GM21423 (cell line): ENCODE results near the gene PRPF19.

ENCODE experiments used
- ATAC-seq: cut with Tn5 transposase; IDR thresholded peaks from one replicate; pipeline ENCODE4 v1.9.1; 2021; ENCODE audit warnings: mild to moderate bottlenecking, moderate library complexity; ENCODE audit not compliant: unreplicated experiment

PRPF19 gene

DNA sequence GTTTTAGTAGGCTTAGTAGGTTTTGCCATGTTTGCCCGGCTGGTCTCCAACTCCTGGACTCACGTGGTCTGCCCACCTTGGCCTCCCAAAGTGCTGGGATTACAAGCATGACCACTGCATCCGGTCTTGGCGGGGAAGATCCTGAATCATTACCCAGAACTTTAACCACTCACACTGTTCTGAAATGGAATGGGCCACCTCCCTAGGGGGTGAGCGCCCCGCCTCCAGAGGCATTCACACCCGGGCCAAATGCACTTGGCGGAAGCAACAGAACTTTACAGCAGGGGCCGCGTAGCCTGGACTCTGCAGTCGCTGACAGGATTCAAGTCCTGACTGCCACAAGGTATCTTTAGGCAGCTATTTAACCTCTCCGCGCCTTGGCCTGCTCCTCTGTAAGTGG is 59.1 kb downstream of the PRPF19 start:
- no peak for ATAC-seq

DNA sequence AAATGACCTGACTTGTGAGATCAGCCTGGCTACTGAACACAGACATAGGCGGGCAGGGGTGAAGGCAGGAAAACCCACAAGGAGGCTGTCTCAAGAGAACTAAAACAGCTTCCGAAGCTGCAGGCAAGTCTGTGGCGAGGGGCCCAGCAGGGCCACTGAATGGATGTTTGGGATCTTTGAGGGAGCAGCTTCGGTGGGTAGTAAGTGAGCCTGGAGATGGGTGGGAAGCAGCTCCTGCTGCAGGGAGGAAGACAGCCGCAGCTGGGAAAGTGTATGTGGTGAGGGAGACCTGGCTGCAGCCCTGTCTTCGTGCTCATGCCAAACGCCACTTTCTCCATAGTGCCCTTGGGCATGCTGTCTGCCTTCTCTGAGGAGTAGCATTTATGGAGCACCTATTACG is 61.0 kb downstream of the PRPF19 start:
- no peak for ATAC-seq

DNA sequence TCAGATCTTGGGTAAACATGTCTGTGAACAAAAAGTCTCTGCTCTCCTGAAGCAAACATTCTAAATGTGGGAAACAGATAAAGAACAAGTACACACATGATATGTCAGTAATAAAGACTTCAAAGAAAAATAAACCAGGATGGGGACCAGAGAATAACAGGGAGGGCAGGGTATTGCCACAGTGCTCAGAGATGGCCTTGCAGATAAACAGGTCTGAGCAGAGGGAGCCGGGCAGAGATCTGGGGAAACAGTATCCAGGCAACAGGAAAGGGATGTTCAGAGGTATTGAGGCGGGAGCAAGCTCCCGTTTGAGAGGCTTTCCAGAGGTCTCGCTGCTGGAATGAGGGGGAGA is 61.5 kb downstream of the PRPF19 start:
- no peak for ATAC-seq

DNA sequence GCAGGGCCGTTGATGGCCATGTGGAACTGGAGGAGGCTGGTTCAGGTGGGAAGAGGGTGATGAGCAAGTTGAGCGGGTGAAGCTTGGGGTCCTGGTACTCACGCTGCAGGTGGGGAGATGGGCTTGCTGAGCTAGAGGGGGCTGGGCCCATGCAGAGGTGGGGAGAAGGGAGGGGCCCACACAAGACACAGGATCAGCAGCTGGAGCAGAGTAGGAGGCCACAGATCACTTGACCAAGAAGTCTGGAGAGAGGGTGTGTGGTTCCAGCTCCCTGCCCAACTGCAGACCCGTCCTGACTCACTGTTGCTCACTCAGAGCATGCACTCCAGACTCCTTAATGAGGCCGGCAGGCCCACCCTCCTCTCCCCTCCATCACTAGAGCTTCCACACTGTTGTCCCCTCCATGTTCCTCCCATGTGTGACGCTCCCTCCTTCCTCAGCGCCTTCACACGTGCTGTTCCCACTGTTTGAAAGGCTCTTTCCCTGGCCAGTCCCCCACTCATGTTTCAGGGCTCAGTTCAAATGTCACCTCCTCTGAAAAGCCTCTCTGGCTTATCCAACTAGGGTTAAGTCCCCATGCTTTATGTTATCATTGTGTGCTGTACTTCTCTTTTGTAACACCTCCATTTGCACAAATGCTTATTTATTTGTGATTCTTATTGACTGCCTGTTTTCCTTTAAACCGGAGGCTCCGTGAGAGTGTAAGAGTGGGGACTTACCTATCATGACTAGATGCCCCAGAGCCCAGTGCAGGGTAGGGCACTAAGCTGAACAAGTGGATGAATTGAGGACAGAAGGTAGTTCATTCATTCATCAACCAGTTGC is 62.1 kb downstream of the PRPF19 start:
- no peak for ATAC-seq

DNA sequence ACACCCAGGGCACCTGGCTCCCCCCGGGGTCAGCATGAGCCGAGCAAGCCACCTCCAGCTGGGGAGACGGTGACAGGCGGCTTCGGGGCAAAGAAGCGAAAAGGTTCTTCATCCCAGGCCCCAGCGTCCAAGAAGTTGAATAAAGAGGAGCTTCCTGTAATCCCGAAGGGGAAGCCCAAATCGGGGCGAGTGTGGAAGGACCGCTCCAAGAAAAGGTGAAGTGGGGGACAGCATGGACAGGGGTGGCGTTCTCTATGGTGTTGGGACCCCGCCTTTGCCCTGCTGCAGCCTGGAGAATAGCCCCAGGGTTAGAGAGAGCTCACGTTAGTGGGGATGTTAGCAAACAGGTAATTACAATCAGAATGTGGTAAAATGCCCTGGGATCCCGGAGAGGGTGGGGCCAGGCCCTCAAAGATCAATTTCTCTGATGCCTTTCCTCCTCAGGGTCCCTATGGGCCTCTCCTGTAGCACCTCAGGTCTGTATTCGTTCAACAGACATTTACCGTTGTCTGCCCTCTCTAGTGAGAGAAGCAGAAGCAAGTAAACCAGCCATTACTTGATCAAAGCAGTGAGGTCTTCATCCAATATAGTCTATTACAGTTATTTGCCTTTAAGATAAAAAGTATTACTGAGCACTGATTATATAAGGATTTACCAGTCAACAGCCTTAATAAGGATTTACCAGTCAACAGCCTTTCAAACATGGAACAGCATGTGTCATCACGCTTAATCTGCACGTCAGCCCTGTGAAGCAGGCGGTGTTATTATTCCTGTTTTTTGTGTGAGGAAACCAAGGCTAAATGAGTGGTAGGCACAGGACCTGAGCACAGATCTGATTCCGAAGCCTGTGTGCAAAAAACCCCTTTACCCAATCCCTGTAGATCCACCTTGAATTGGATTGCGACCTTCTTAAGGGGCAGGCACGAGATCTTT is 63.5 kb downstream of the PRPF19 start:
- no peak for ATAC-seq

DNA sequence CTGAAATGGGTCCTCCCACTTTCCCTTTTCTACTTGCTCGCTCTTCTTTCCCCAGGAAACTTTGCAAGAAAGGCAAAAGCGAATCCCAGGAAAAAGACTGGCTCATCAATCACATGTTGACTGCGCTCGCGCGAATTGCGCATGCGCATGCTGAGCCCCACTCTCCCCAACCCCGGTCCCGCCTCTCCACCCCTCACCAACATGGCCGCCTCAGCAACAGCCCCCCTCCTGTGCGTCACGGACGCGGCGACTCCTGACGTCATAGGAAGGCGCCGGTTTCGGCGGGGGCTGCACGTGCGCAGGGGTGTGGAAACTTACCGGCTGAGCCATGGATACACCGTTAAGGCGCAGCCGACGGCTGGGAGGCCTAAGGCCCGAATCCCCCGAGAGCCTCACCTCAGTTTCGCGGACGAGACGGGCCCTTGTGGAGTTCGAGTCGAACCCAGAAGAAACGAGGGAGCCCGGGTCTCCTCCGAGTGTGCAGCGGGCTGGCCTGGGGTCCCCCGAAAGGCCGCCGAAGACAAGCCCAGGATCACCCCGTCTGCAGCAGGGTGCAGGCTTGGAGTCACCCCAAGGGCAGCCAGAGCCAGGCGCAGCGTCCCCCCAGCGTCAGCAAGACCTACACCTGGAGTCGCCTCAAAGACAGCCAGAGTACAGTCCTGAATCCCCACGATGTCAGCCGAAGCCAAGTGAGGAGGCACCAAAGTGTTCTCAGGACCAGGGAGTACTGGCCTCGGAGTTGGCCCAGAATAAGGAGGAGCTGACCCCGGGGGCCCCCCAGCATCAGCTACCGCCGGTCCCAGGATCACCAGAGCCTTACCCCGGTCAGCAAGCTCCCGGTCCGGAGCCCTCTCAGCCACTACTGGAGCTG is 64.4 kb downstream of the PRPF19 start, which contains the start of gene CCDC86:
Gene CCDC86 (plus strand): TSS at position 317 of the 871 bp plus-strand sequence. CDS start 12 bp downstream, at position 329.
- peak; percentile 76 for ATAC-seq
